ENCODE data around the gene PDE6D. TPM values are rescaled to one million over a fixed set of nuclear protein-coding genes. Genes with fewer than 3 reads are reported as not detected.

Gene PDE6D
- total and polyA plus RNA-seq, 2 of the 4 experiments (the other 2 are of a cell fraction), result 13.8 to 24.7 TPM

DNA sequence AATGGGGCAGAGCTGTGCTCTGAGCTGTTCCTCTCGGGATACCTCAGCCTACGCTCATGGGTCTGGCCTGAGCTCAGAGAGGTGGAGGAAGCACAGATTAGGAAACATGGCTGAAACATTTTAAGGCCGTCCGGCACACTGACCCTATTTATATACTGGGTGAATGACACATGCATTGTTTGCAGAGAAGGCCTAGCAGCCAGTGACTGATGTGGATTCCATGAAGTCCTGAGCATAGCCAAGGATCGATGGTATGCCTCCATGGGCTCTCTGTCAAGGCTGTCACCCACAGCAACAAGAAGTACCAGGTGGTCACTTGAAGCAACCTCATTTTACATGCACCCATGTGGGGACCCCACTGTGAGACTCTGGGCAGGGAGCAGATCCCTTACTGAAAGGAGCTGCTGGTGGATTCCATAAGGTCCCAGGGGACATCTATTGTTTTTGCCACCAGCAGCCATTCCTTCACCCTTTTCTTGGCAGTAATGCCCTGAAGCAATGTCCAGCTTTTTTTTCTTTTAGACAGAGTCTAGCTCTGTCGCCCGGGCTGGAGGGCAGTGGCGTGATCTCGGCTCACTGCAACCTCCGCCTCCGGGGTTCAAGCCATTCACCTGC is 64.3 kb downstream of the PDE6D start:
- Histone ChIP-seq H3K36me3 (ENCODE audit: control insufficient read depth, insufficient read depth, low read length) (peaks cover 15% of the 10 kb centered on the region), H3K4me1 (ENCODE audit: control insufficient read depth, insufficient read depth, low read length) (peaks cover 23% of the 10 kb centered on the region), H3K4me3 (ENCODE audit: insufficient read depth, low read depth, low read length) (no peak overlapping the region), H2AK9ac (replicated peaks; ENCODE audit: low read depth, low read length, poor library complexity) (peak overlapping the region; percentile 96), H3K27me3 (ENCODE audit: control insufficient read depth, insufficient read depth, low read length) (no peaks in the 10 kb centered on the region), H3K23ac (ENCODE audit: low read depth, low read length) (peak overlapping the region; percentile 33), H2BK120ac (ENCODE audit: low read depth, low read length) (peak overlapping the region; percentile 85), H2BK20ac (ENCODE audit: low read depth, low read length) (peak overlapping the region; percentile 54), H4K91ac (ENCODE audit: insufficient read depth, low read depth, low read length) (peak overlapping the region; percentile 81), H3K9me1 (ENCODE audit: insufficient read depth, low read length) (peaks cover 12% of the 10 kb centered on the region), H2AK5ac (ENCODE audit: low read depth, low read length) (peak overlapping the region; percentile 87), H3K9me3 (ENCODE audit: control insufficient read depth, insufficient read depth, low read length) (no peaks in the 10 kb centered on the region), H2AFZ (replicated peaks; ENCODE audit: low read length, poor library complexity) (peak overlapping the region; percentile 91), H2BK15ac (ENCODE audit: low read depth, low read length) (peak overlapping the region; percentile 18; the same call in 1 of the 3 replicates), H3K27ac (ENCODE audit: insufficient read depth, low read length) (peak overlapping the region; percentile 67), H3K79me1 (ENCODE audit: low read depth in 1 of 2, low read length in 2 of 2) (peaks cover 0 to 31% of the 10 kb centered on the region in 2 experiments; a peak in 2 of 4 replicates), H3K9ac (ENCODE audit: low read depth, low read length) (peak overlapping the region; percentile 17; the same call in 1 of the 2 replicates), H4K5ac (ENCODE audit: low read depth, low read length) (peak overlapping the region; percentile 58; the same call in 1 of the 2 replicates), H3K56ac (ENCODE audit: extremely low read depth, insufficient read depth, low read length) (no peak overlapping the region), H4K8ac (ENCODE audit: low read depth in 2 of 2, low read length in 2 of 2) (peak overlapping the region; percentile 48 to 89; a peak in 3 of 4 replicates), H3K18ac (ENCODE audit: low read depth, low read length) (no peak overlapping the region; the same call in 1 of the 2 replicates), H4K20me1 (ENCODE audit: insufficient read depth, low read length) (peaks cover 31% of the 10 kb centered on the region), H3K14ac (replicated peaks; ENCODE audit: low read depth, low read length) (peak overlapping the region; percentile 34; the same call in 1 of the 2 replicates), H3K4me2 (ENCODE audit: low read depth, low read length) (no peak overlapping the region), H3K4ac (ENCODE audit: low read depth, low read length) (peak overlapping the region; percentile 92), H2BK5ac (ENCODE audit: low read depth, low read length, poor library complexity, severe bottlenecking) (peak overlapping the region; percentile 88)
- CTCF ChIA-PET, result interaction anchor here (1.5 to 4.4 kb wide), 3 partner anchors 41 to 108 kb away, joined by 4 to 57 read pairs (median 7); no protein-coding TSS in a partner anchor
- TF ChIP-seq, protein P1, sequence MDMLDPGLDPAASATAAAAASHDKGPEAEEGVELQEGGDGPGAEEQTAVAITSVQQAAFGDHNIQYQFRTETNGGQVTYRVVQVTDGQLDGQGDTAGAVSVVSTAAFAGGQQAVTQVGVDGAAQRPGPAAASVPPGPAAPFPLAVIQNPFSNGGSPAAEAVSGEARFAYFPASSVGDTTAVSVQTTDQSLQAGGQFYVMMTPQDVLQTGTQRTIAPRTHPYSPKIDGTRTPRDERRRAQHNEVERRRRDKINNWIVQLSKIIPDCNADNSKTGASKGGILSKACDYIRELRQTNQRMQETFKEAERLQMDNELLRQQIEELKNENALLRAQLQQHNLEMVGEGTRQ (IDR thresholded peaks at IDR 0.05; ENCODE audit: low read depth, low read length), result no peak
- no peak for TF ChIP-seq SMC3 (IDR thresholded peaks at IDR 0.05; ENCODE audit: low read depth, low read length)
- TF ChIP-seq, protein P2, sequence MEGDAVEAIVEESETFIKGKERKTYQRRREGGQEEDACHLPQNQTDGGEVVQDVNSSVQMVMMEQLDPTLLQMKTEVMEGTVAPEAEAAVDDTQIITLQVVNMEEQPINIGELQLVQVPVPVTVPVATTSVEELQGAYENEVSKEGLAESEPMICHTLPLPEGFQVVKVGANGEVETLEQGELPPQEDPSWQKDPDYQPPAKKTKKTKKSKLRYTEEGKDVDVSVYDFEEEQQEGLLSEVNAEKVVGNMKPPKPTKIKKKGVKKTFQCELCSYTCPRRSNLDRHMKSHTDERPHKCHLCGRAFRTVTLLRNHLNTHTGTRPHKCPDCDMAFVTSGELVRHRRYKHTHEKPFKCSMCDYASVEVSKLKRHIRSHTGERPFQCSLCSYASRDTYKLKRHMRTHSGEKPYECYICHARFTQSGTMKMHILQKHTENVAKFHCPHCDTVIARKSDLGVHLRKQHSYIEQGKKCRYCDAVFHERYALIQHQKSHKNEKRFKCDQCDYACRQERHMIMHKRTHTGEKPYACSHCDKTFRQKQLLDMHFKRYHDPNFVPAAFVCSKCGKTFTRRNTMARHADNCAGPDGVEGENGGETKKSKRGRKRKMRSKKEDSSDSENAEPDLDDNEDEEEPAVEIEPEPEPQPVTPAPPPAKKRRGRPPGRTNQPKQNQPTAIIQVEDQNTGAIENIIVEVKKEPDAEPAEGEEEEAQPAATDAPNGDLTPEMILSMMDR (conservative IDR thresholded peaks at IDR 0.05; ENCODE audit: low read depth, low read length), result no peak
- TF ChIP-seq FOS (IDR thresholded peaks at IDR 0.05; ENCODE audit: low read depth, low read length), result no peak
- TF ChIP-seq POLR2A (IDR thresholded peaks at IDR 0.05; ENCODE audit: low read depth, low read length), result no peak
- TF ChIP-seq, protein P3, sequence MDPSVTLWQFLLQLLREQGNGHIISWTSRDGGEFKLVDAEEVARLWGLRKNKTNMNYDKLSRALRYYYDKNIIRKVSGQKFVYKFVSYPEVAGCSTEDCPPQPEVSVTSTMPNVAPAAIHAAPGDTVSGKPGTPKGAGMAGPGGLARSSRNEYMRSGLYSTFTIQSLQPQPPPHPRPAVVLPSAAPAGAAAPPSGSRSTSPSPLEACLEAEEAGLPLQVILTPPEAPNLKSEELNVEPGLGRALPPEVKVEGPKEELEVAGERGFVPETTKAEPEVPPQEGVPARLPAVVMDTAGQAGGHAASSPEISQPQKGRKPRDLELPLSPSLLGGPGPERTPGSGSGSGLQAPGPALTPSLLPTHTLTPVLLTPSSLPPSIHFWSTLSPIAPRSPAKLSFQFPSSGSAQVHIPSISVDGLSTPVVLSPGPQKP (IDR thresholded peaks at IDR 0.05; ENCODE audit: borderline replicate concordance, low read depth, low read length), result no peak
- no peak for TF ChIP-seq CEBPB (IDR thresholded peaks at IDR 0.05; ENCODE audit: low read depth, low read length)
- no peak for TF ChIP-seq MXI1 (IDR thresholded peaks at IDR 0.05; ENCODE audit: borderline replicate concordance, low read depth, low read length)
- no CpG with 5 or more reads among the region's 11 CpGs for WGBS, 2 experiments (ENCODE audit: extremely low coverage in 2 of 2, insufficient read length in 1 of 2)
- peak; percentile 13 for ATAC-seq (ENCODE audit: low read depth)
- peak; percentile 60 for DNase-seq
- in situ Hi-C loops (cut with MboI; ENCODE audit: low sequenced_read_pairs), result no loop called here
- BruUV-seq (replicated peaks), result no TSS peak
- dilution Hi-C loops (cut with HindIII; ENCODE audit: low sequenced_read_pairs, unreplicated experiment), result no loop called here
- POLR2A ChIA-PET (ENCODE audit: unreplicated experiment), result no interaction called here
- intact Hi-C loops (cut with micrococcal nuclease), result loop anchor here (2.0 to 5.0 kb wide), 2 partner anchors 64 to 154 kb away; partner anchors contain the start of gene PDE6D

Measured in IMR-90 (cell line).